ENCODE data around the gene ASB18.

ASB18 gene

GRCh38 chr2:236240228-236240990 is 23.8 kb downstream of the ASB18 start:
- DNase-seq, result no peak

- no peak for DNase-seq
Measured at GRCh38 chr2:236239276-236240065, 24.7 kb downstream of the ASB18 start.

DNA sequence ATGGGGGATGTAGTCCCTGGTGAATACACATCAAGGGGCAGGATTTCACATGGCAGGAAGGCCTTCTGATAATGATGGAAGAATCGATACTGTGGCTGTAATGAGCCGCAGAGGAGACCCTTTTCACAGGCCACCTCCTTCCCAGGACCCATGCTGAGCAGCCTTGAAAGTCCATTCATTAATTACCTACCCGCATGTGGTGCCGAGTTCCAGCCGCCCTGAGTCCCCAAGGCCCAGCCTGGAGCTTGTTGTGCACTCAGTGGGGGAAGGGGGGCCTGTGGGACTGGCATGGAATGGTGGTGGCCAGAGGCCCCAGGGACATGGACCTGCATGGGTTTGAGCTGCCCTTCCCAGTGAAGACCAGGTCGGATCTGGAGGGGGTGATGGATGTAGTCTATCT is 25.5 kb downstream of the ASB18 start:
- DNase-seq, result no peak

DNA sequence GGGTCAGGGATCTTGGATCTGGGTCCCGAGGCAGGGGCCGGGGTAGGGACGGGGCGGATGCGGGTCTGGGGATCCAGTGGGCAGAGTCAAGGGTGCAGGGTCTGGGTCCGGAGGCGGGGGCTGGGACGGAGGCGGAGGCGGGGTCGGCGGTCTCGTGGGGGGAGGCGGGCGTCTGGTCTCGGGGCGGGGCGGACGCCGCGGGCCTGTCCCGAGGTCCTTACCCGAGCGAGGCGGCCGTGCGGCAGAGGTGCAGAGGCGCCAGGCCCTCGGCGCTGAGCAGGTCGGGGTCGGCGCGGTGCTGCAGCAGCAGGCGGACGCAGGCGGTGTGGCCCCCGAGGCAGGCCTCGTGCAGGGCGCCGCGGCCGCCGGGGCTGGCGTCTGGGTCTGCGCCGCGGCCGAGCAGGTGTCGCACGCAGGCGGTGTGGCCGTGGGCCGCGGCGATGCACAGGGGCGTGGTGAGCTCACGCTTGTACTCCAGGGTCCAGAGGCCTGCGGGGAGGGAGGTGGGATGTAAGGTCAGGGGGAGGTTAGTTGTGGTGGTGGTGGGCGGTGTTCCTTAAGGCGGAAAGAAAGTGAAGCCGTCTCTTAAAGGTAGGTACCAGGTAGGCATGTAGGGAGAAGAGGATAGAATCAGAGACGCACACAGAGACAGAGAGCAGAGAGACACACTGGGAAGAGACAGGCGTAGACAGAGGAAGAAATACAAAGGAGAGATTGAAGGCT is 26.6 kb downstream of the ASB18 start:
- no peak for DNase-seq

DNA sequence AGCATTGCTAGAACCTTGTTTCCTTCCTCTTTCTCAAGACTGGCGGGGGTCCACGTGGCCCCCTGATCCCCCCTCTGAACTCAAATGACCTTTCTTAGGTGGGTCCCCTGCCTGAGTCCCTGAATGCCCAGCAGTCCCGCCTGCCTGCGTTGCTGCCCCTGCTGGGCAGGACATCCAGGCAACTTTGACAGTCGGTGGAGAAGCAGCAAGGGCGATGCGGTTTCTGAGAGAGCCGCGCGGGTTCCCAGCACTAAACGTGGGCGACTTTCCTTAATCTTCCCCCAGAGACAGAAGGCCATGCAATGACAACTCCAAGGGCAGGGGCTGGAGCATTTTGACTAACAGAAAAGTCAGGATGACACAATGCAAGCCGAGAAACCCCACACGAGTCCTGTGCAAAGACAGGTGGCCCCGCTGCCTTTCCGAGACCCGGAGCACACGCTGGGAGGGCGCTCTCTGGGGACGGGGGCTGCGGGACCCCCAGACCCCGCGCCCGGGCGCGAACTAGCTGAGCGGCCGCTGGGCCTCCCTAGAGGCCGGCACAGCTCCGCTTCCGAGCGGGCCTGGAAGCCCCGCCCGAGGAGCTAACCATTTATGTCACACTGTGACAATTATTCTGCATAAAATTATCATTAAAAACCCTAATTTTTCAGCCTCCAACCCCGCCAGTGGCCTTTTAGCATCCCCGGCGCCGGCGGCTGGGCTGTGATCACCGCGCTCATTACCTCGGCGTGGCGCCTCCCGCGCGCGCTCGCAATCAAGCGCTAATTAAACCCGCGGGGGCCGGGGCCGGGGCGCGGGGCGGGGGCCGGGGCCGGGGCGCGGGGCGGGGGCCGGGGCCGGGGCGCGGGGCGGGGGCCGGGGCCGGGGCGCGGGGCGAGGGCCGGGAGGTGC is 27.4 kb downstream of the ASB18 start:
- DNase-seq, result no peak

GRCh38 chr2:236229186-236229585 is 35.0 kb downstream of the ASB18 start:
- no peak for DNase-seq

DNA sequence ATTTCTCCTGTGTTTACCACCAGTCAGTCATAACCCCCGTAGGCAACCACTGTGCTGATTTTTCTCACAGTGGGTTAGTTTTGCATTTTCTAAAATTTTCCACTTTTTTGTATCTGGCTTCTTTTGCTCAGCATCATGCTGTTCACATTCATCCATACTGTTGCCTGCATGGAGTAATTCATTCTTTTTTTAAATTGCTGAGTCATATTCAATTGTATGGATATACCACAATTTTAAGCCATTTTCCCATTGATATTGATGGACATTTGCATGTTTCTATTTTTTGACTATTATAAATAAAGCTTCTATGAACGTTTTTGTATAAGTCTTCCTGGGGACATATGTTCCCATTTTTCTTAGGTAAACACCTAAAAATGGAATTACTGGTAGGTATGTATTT is 40.5 kb downstream of the ASB18 start:
- no peak for DNase-seq

DNA sequence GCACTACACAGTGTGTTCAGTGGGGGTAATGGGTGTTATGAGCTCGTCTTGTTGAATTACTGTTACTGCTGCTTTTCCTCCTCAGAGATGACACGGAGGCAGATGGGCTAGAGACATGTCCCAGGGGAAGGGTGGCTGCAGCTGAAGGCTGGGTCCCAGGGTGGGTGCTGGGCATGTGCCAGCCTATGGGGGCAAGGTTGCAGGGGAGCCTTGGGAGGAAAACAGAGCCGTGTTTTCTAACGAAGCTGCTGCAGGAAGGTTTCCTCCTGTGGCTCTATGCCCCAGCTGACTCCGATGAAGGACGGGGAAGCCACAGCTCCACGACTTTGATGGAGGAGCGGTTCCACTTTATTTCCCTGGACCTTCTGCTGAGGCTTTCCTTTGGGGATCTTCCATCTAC is 42.4 kb downstream of the ASB18 start:
- DNase-seq, result no peak

DNA sequence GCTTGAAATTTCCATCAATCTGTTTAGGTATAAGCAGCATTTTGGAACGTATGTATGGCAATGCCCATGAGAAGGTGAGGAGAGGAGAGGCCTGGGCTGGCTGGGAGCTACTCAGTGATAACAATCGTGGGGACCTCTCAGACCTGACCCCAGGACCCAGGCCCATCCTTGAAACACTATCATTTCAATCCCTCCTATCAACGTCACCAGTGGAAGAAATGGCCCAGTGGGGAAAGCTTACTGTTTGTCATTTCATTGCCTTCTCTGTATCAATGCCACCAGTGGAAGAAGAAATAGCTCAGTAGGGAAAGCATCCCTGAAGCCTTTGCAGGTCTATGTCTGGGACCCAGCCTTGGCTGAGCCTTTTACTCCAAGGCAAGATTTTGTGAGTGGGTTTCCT is 44.8 kb downstream of the ASB18 start:
- DNase-seq, result no peak

DNA sequence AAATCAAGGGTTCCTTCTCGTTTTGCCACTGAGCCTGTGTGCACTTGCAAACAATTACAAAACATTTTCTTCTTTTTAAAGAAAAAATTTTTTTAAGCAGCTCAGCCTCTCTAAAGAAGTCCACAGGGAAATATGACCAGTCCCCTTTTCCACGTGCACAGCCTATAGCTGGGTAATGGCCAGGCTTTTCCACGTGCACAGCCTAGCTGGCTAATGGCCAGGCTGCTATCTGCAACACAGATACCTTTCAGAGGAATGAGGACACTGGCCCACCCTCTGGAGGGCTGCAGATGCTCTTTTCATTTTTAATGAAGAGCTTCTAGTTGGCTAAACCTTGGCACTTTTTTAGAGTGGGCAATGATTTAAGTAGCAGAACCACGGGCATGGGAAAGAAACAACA is 46.3 kb downstream of the ASB18 start:
- no peak for DNase-seq

GRCh38 chr2:236216711-236217110 is 47.5 kb downstream of the ASB18 start:
- no peak for DNase-seq

GRCh38 chr2:236215761-236216333 is 48.4 kb downstream of the ASB18 start:
- DNase-seq, result no peak

- no peak for DNase-seq
Measured at GRCh38 chr2:236215196-236215595, 49.0 kb downstream of the ASB18 start.

- DNase-seq, result no peak
Measured at GRCh38 chr2:236214376-236214995, 49.7 kb downstream of the ASB18 start.

- no peak for DNase-seq
Measured at GRCh38 chr2:236211296-236211695, 52.9 kb downstream of the ASB18 start.

- no peak for DNase-seq
Measured at GRCh38 chr2:236210536-236210935, 53.7 kb downstream of the ASB18 start.

- DNase-seq, result no peak
Measured at GRCh38 chr2:236209996-236210395, 54.2 kb downstream of the ASB18 start.

DNA sequence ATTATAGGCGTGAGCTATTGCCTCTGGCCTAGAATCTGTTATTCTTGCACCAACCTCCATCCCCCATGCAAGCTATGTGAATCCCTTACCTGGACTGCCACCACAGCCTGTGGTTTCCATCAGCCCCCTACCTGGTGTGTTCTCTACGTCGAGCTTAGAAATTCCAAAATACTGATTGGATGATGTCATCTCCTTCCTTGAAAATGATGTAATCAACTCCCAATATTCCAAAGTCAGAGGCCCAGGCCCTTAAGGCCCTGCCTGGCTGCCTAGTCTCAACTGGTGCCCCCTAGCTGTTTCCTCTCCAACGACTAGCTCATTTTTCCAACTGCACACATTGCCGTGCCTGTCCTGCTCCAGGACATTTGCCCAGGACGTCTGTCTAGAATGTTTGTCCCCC is 54.7 kb downstream of the ASB18 start:
- no peak for DNase-seq

- DNase-seq, result no peak
Measured at GRCh38 chr2:236208019-236208926, 55.9 kb downstream of the ASB18 start.

DNA sequence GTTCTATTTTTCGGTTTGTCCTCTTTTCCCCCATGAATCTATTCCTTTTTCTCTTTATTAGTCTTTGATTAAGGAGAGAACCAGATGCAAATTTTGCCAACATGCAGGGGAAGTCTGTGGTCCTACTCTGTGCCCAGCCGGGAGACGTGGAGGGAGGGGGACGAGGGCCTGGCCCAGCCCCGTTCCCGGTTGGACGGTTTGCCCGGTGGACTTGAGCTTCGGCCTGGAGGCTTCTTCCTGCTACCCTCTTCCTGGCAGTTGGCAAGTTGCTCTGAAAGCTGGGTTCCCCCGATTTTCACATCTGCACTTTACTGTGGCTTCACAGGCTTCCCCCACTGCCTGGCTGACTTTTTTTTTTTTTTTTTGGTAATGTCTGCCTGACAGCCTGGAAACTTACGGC is 56.7 kb downstream of the ASB18 start:
- DNase-seq, result no peak
